Suppressor macrophage treated with lipopolysaccharide for 1 hour (primary cell): ENCODE results near the gene THPO.

Experiments
- DNase-seq, 3 donors: peaks; one replicate each; pipeline ENCODE4 v3.0.0-alpha.2; 2020 to 2022

Gene THPO

GRCh38 chr3:184361932-184362667 is 15.9 kb downstream of the THPO start:
- peak; percentile 33 to 61 (median 36) for DNase-seq

GRCh38 chr3:184361532-184361931 is 16.5 kb downstream of the THPO start, which contains the start of the genes CLCN2 and POLR2H:
TSS of gene CLCN2 (minus strand) at chr3:184361605. CDS start at chr3:184361479, 126 bp downstream.
TSS of gene POLR2H (plus strand) at chr3:184361710. CDS start at chr3:184363493, 1,783 bp downstream.
- peak; percentile 55 to 86 (median 66) for DNase-seq

- DNase-seq: no peak
These were observed 17.0 kb downstream of the THPO start for GRCh38 chr3:184360929-184361531.

- DNase-seq: no peak
These were observed 17.7 kb downstream of the THPO start for GRCh38 chr3:184360070-184360928.

GRCh38 chr3:184359610-184360009 is 18.4 kb downstream of the THPO start:
- DNase-seq: no peak

GRCh38 chr3:184358921-184359350 is 19.1 kb downstream of the THPO start:
- DNase-seq: no peak

- no peak for DNase-seq
These were observed 19.8 kb downstream of the THPO start for GRCh38 chr3:184358124-184358767.

- DNase-seq: no peak
These were observed 20.5 kb downstream of the THPO start for GRCh38 chr3:184357248-184358123.

GRCh38 chr3:184355261-184356040 is 22.6 kb downstream of the THPO start:
- no peak for DNase-seq

GRCh38 chr3:184354754-184355153 is 23.3 kb downstream of the THPO start:
- no peak for DNase-seq

- DNase-seq: peak; percentile 42 to 82 (median 67)
These were observed 23.8 kb downstream of the THPO start for GRCh38 chr3:184354121-184354728.

- no peak for DNase-seq
These were observed 24.5 kb downstream of the THPO start for GRCh38 chr3:184353546-184353941.

GRCh38 chr3:184352897-184353545 is 25.0 kb downstream of the THPO start:
- DNase-seq: no peak

- no peak for DNase-seq
These were observed 25.7 kb downstream of the THPO start for GRCh38 chr3:184352149-184352785.

GRCh38 chr3:184351511-184352148 is 26.4 kb downstream of the THPO start:
- DNase-seq: no peak

GRCh38 chr3:184350618-184351017 is 27.4 kb downstream of the THPO start:
- no peak for DNase-seq

GRCh38 chr3:184349563-184350470 is 28.2 kb downstream of the THPO start:
- no peak for DNase-seq

GRCh38 chr3:184348057-184348382 is 30.0 kb downstream of the THPO start:
- no peak for DNase-seq
